H9 (cell line): ENCODE results near the gene METTL26. TPM values are rescaled to one million over a fixed set of nuclear protein-coding genes. Genes with fewer than 3 reads are reported as not detected.

Experiments used
- DNase-seq: peaks from one replicate; pipeline ENCODE4 v3.0.0-alpha.2; 2017
- H2AFZ ChIP-seq: one replicate; pipeline ENCODE4 v1.6.1; 2013; ENCODE audit warnings: mild to moderate bottlenecking, low read length, control low read depth, moderate library complexity
- H2AK5ac ChIP-seq: 2 replicates; pipeline ENCODE4 v1.6.1; 2013; ENCODE audit warnings: low read length, control low read depth, mixed read lengths; ENCODE audit not compliant: insufficient read length
- H2BK120ac ChIP-seq: one replicate; pipeline ENCODE4 v1.6.1; 2013; ENCODE audit warnings: low read depth, mild to moderate bottlenecking, low read length, control low read depth, inconsistent platforms; ENCODE audit not compliant: poor library complexity, severe bottlenecking
- H2BK12ac ChIP-seq: 2 replicates; pipeline ENCODE4 v1.6.1; 2013; ENCODE audit warnings: low read length, control low read depth, mixed read lengths, low read depth; ENCODE audit not compliant: insufficient read length
- H2BK15ac ChIP-seq: 2 replicates; pipeline ENCODE4 v1.6.1; 2013; ENCODE audit warnings: low read depth, low read length, control low read depth
- H2BK20ac ChIP-seq: one replicate; pipeline ENCODE4 v1.6.1; 2013; ENCODE audit warnings: low read depth, mild to moderate bottlenecking, low read length, control low read depth, inconsistent platforms; ENCODE audit not compliant: poor library complexity, severe bottlenecking
- H2BK5ac ChIP-seq: 2 replicates; pipeline ENCODE4 v1.6.1; 2013; ENCODE audit warnings: low read length, control low read depth, mixed read lengths; ENCODE audit not compliant: insufficient read length
- H3K14ac ChIP-seq: 2 replicates; pipeline ENCODE4 v1.6.1; 2013; ENCODE audit warnings: low read length, control low read depth; ENCODE audit not compliant: insufficient read depth
- H3K18ac ChIP-seq: 2 replicates; pipeline ENCODE4 v1.6.1; 2013; ENCODE audit warnings: low read depth, mild to moderate bottlenecking, mixed read lengths, low read length, control low read depth; ENCODE audit not compliant: insufficient read length
- H3K23ac ChIP-seq: 2 replicates; pipeline ENCODE4 v1.6.1; 2013; ENCODE audit warnings: low read length, control low read depth, mixed read lengths, low read depth; ENCODE audit not compliant: insufficient read length
- H3K23me2 ChIP-seq: 2 replicates; pipeline ENCODE4 v1.6.1; 2013; ENCODE audit warnings: low read depth, mild to moderate bottlenecking, mixed read lengths, low read length, control low read depth; ENCODE audit not compliant: insufficient read length, poor library complexity, severe bottlenecking
- H3K27ac ChIP-seq: 2 replicates; pipeline ENCODE4 v1.5.1; 2013; ENCODE audit warnings: low read length, control low read depth, mixed read lengths, low read depth; ENCODE audit not compliant: insufficient read length
- H3K27me3 ChIP-seq: 2 replicates; pipeline ENCODE4 v1.6.1; 2013; ENCODE audit warnings: low read length, control low read depth, inconsistent platforms; ENCODE audit not compliant: insufficient read depth
- H3K4ac ChIP-seq: 2 replicates; pipeline ENCODE4 v1.6.1; 2013; ENCODE audit warnings: low read depth, mild to moderate bottlenecking, control low read depth, inconsistent platforms, low read length, moderate library complexity
- H3K4me1 ChIP-seq: 2 replicates; pipeline ENCODE4 v1.6.1; 2013; ENCODE audit warnings: low read length, control low read depth, inconsistent platforms; ENCODE audit not compliant: insufficient read depth
- H3K4me2 ChIP-seq: 2 replicates; pipeline ENCODE4 v1.6.1; 2013; ENCODE audit warnings: low read length, control low read depth, mixed read lengths; ENCODE audit not compliant: insufficient read length, insufficient read depth
- H3K56ac ChIP-seq: 2 replicates; pipeline ENCODE4 v1.6.1; 2013; ENCODE audit warnings: low read depth, mild to moderate bottlenecking, mixed read lengths, low read length, control low read depth; ENCODE audit not compliant: insufficient read length
- H3K79me1 ChIP-seq: 2 replicates; pipeline ENCODE4 v1.6.1; 2013; ENCODE audit warnings: low read depth, mild to moderate bottlenecking, moderate library complexity, low read length, control low read depth, inconsistent platforms; ENCODE audit not compliant: insufficient read depth, poor library complexity, severe bottlenecking
- H3K79me2 ChIP-seq: 2 replicates; pipeline ENCODE4 v1.6.1; 2013; ENCODE audit warnings: low read length, control low read depth, inconsistent platforms; ENCODE audit not compliant: insufficient read depth
- H3K9ac ChIP-seq: 2 replicates; pipeline ENCODE4 v1.6.1; 2013; ENCODE audit warnings: low read length, control low read depth, mixed read lengths; ENCODE audit not compliant: insufficient read length; ENCODE audit errors: extremely low read depth
- H3K9me3 ChIP-seq: one replicate; pipeline ENCODE4 v1.6.1; 2013; ENCODE audit warnings: low read depth, low read length, inconsistent platforms; ENCODE audit not compliant: control insufficient read depth
- H3T11ph ChIP-seq: one replicate; pipeline ENCODE4 v1.6.1; 2013; ENCODE audit warnings: mild to moderate bottlenecking, low read length, control low read depth, inconsistent platforms
- H4K20me1 ChIP-seq: one replicate; pipeline ENCODE4 v1.6.1; 2013; ENCODE audit not compliant: control insufficient read depth, insufficient read length, insufficient read depth
- H4K5ac ChIP-seq: 2 replicates; pipeline ENCODE4 v1.6.1; 2013; ENCODE audit warnings: low read depth, mild to moderate bottlenecking, mixed read lengths, low read length, control low read depth; ENCODE audit not compliant: insufficient read length
- H4K8ac ChIP-seq: replicated peaks from 2 replicates; pipeline ENCODE4 v1.6.1; 2013; ENCODE audit warnings: low read length, control low read depth, mixed read lengths, low read depth; ENCODE audit not compliant: insufficient read length
- H4K91ac ChIP-seq: 2 replicates; pipeline ENCODE4 v1.6.1; 2013; ENCODE audit warnings: low read depth, mild to moderate bottlenecking, moderate library complexity, mixed read lengths, low read length, control low read depth; ENCODE audit not compliant: insufficient read length
- H3K27ac Mint-ChIP-seq, 3 experiments: 2 replicates in 2 of 3; 3 replicates in 1 of 3; pipeline ENCODE4 v1.8.0; 2020 to 2021; ENCODE audit warnings: mixed read lengths in 3 of 3, mild to moderate bottlenecking in 1 of 3, moderate library complexity in 1 of 3
- H3K27me3 Mint-ChIP-seq: 2 replicates; pipeline ENCODE4 v1.8.0; 2021; ENCODE audit warnings: low read depth, mild to moderate bottlenecking, moderate library complexity, mixed read lengths
- H3K36me3 Mint-ChIP-seq, 3 experiments: 2 replicates in 2 of 3; 3 replicates in 1 of 3; pipeline ENCODE4 v1.8.0; 2020 to 2021; ENCODE audit warnings: low read depth in 3 of 3, mixed read lengths in 3 of 3; ENCODE audit not compliant: insufficient read depth in 1 of 3
- H3K4me1 Mint-ChIP-seq, 2 experiments: 2 replicates each; pipeline ENCODE4 v1.8.0; 2020; ENCODE audit warnings: mixed read lengths in 2 of 2
- H3K4me3 Mint-ChIP-seq, 2 experiments: 2 replicates in 1 of 2; 3 replicates in 1 of 2; pipeline ENCODE4 v1.8.0; 2020 to 2021; ENCODE audit warnings: mild to moderate bottlenecking in 2 of 2, mixed read lengths in 2 of 2, moderate library complexity in 1 of 2
- H3K9me3 Mint-ChIP-seq, 2 experiments: 2 replicates in 1 of 2; 3 replicates in 1 of 2; pipeline ENCODE4 v1.8.0; 2020; ENCODE audit warnings: mild to moderate bottlenecking in 2 of 2, mixed read lengths in 2 of 2, moderate library complexity in 1 of 2
- CTCF ChIP-seq: fragments of 200-600 bp; sonication (generic); conservative IDR thresholded peaks from 3 replicates; pipeline ENCODE4 v1.8.0; 2021; ENCODE audit warnings: antibody characterized with exemption, mild to moderate bottlenecking
- WGBS: extraction: QIAGEN DNeasy Blood & Tissue Kit; methylation state at CpG from one replicate; pipeline ENCODE4 v1.1.7; 2013; ENCODE audit warnings: missing lambda C conversion rate, low lambda C conversion rate, mixed read lengths; ENCODE audit not compliant: insufficient read length; ENCODE audit errors: extremely low coverage; 5-methylcytosine and 5-hydroxymethylcytosine counted together
- total RNA-seq: library from RNA; stranded (reverse); gene quantifications from 2 replicates; pipeline ENCODE4 v1.2.1, GENCODE V29; 2021

The METTL26 gene
- total RNA-seq, 1 experiment from 2014 or later, result 108 TPM

- TF ChIP-seq CTCF, result no peak
- no peak overlapping the region for H4K8ac ChIP-seq
- H3K14ac ChIP-seq, result no peak overlapping the region
- peaks cover 3% of the 10 kb centered on the region for H3K79me1 ChIP-seq
- H3K23ac ChIP-seq, result no peak overlapping the region
- H3K9me3 ChIP-seq, result no peaks in the 10 kb centered on the region
- H3T11ph ChIP-seq, result no peak overlapping the region
- H3K4me1 ChIP-seq, result no peaks in the 10 kb centered on the region
- no peak overlapping the region for H4K5ac ChIP-seq
- H3K18ac ChIP-seq, result no peak overlapping the region
- no peak overlapping the region for H2BK12ac ChIP-seq
- H3K27me3 ChIP-seq, result no peaks in the 10 kb centered on the region; the same call in 1 of the 2 replicates
- no peak overlapping the region for H3K4me2 ChIP-seq
- no peak overlapping the region for H3K4ac ChIP-seq
- no peak overlapping the region for H2AFZ ChIP-seq
- H3K36me3 Mint-ChIP-seq, result peaks cover 5 to 15% (median 14%) of the 10 kb centered on the region in 3 experiments; a peak in 6 of 7 replicates
- no peak overlapping the region for H3K27ac ChIP-seq
- H3K27ac Mint-ChIP-seq, result no peak overlapping the region
- no peak overlapping the region for H4K91ac ChIP-seq
- no peaks in the 10 kb centered on the region for H4K20me1 ChIP-seq
- no peak overlapping the region for H2BK5ac ChIP-seq
- H3K9ac ChIP-seq, result no peak overlapping the region
- no peak for DNase-seq
- no peaks in the 10 kb centered on the region; the same call in 1 of the 2 replicates for H3K79me2 ChIP-seq
- H2BK120ac ChIP-seq, result no peak overlapping the region
- H2BK20ac ChIP-seq, result no peak overlapping the region
- no CpG with 5 or more reads among the region's 24 CpGs for WGBS
- peaks cover 32% of the 10 kb centered on the region for H3K27me3 Mint-ChIP-seq
- H2BK15ac ChIP-seq, result no peak overlapping the region
- no peak overlapping the region for H3K56ac ChIP-seq
- peaks cover 10 to 17% of the 10 kb centered on the region in 2 experiments for H3K4me1 Mint-ChIP-seq
- H2AK5ac ChIP-seq, result no peak overlapping the region
- H3K9me3 Mint-ChIP-seq, result 0 out of 5 replicates have a peak, but pooled peaks cover 0 to 3% of the 10 kb centered on the region in 2 experiments
- no peak overlapping the region for H3K4me3 Mint-ChIP-seq
- peaks cover 5% of the 10 kb centered on the region for H3K23me2 ChIP-seq
Observed at GRCh38 chr16:592518-593306, 43.4 kb downstream of the METTL26 start.
